Measurements from ENCODE around the gene MAP7. TPM values are rescaled to one million over a fixed set of nuclear protein-coding genes. Genes with fewer than 3 reads are reported as not detected.
"Not testable (repeated sequence)": the region's sequence is repeated elsewhere in the genome, so short reads cannot be mapped to it uniquely, and the experiment has no call there.

MAP7 gene
- total RNA-seq, 1 donor from 2014 or later = 1.3 TPM

- no peaks in the 10 kb centered on the region for H3K27me3 Mint-ChIP-seq (ENCODE audit: low read depth)
- TF ChIP-seq, protein P1, sequence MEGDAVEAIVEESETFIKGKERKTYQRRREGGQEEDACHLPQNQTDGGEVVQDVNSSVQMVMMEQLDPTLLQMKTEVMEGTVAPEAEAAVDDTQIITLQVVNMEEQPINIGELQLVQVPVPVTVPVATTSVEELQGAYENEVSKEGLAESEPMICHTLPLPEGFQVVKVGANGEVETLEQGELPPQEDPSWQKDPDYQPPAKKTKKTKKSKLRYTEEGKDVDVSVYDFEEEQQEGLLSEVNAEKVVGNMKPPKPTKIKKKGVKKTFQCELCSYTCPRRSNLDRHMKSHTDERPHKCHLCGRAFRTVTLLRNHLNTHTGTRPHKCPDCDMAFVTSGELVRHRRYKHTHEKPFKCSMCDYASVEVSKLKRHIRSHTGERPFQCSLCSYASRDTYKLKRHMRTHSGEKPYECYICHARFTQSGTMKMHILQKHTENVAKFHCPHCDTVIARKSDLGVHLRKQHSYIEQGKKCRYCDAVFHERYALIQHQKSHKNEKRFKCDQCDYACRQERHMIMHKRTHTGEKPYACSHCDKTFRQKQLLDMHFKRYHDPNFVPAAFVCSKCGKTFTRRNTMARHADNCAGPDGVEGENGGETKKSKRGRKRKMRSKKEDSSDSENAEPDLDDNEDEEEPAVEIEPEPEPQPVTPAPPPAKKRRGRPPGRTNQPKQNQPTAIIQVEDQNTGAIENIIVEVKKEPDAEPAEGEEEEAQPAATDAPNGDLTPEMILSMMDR (conservative IDR thresholded peaks at IDR 0.05) = no peak
- H3K36me3 Mint-ChIP-seq (ENCODE audit: low read depth) = no peaks in the 10 kb centered on the region
- peaks cover 9% of the 10 kb centered on the region for H3K4me1 Mint-ChIP-seq
- H3K4me3 Mint-ChIP-seq = no peak overlapping the region
- H3K9me3 Mint-ChIP-seq = no peaks in the 10 kb centered on the region
- H3K27ac Mint-ChIP-seq (ENCODE audit: unreplicated experiment) = no peak overlapping the region
- DNase-seq (ENCODE audit: low read depth, low spot score) = no peak
Observed at GRCh38 chr6:136500414-136500813, 49.8 kb downstream of the MAP7 start.

GRCh38 chr6:136499370-136499769, 50.9 kb downstream of the MAP7 start:
- H3K4me3 Mint-ChIP-seq = no peak overlapping the region
- no peaks in the 10 kb centered on the region for H3K36me3 Mint-ChIP-seq (ENCODE audit: low read depth)
- DNase-seq (ENCODE audit: low read depth, low spot score) = no peak
- H3K9me3 Mint-ChIP-seq = no peaks in the 10 kb centered on the region
- no peaks in the 10 kb centered on the region for H3K27me3 Mint-ChIP-seq (ENCODE audit: low read depth)
- no peak overlapping the region for H3K27ac Mint-ChIP-seq (ENCODE audit: unreplicated experiment)
- TF ChIP-seq, protein P1 (conservative IDR thresholded peaks at IDR 0.05) = no peak
- peaks cover 9% of the 10 kb centered on the region for H3K4me1 Mint-ChIP-seq

- DNase-seq (ENCODE audit: low read depth, low spot score); H3K27ac Mint-ChIP-seq (ENCODE audit: unreplicated experiment); H3K4me3 Mint-ChIP-seq; H3K27me3 Mint-ChIP-seq (ENCODE audit: low read depth); H3K9me3 Mint-ChIP-seq; H3K4me1 Mint-ChIP-seq; H3K36me3 Mint-ChIP-seq (ENCODE audit: low read depth): not testable (repeated sequence)
Observed at GRCh38 chr6:136496449-136496848, 53.8 kb downstream of the MAP7 start.

DNA sequence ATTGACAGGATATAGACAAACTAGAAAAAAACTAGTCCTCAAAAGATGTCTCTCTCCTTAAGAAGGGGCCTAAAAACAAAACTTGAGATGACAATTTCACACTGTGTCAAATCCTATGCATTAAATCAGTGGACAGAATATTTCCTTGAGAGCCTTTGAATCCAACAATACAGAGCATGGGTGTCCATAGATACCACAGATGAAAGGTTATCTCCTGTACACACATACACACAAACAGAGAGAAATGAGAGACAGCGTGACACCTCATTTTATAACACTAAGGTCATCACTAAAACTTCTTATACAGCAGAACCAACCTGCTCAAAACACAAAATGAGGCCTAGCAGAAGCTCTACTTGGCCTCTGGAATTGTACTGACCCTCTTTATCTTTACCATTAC, 55.5 kb downstream of the MAP7 start:
- DNase-seq (ENCODE audit: low read depth, low spot score) = no peak
- Mint-ChIP-seq H3K9me3 (no peaks in the 10 kb centered on the region), H3K27me3 (ENCODE audit: low read depth) (peaks cover 6% of the 10 kb centered on the region), H3K36me3 (ENCODE audit: low read depth) (no peaks in the 10 kb centered on the region), H3K27ac (ENCODE audit: unreplicated experiment) (no peak overlapping the region), H3K4me3 (no peak overlapping the region), H3K4me1 (no peaks in the 10 kb centered on the region)
- TF ChIP-seq, protein P1 (conservative IDR thresholded peaks at IDR 0.05) = no peak

DNA sequence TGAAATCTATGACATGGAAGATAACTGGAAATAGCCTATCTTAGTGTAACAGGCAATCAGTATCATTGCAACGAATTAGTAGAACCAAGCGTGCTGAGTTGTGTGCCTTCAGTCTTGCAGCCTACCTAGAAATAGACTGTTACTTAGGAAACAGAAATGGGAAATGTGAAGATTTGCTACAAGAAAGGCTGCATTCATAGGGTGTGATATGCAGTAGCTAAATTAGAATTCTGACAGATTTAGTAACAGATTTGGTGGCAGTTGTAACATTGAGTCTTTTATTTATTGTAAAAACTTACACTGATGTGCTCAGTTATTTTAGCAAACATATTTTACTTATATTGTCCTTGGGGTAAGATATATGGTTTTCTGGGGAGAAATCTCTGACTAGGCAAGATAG, 56.2 kb downstream of the MAP7 start:
- Mint-ChIP-seq H3K27me3 (ENCODE audit: low read depth) (peaks cover 6% of the 10 kb centered on the region), H3K4me1 (no peaks in the 10 kb centered on the region), H3K27ac (ENCODE audit: unreplicated experiment) (no peak overlapping the region), H3K4me3 (no peak overlapping the region), H3K9me3 (no peaks in the 10 kb centered on the region), H3K36me3 (ENCODE audit: low read depth) (no peaks in the 10 kb centered on the region)
- no peak for DNase-seq (ENCODE audit: low read depth, low spot score)
- TF ChIP-seq, protein P1 (conservative IDR thresholded peaks at IDR 0.05) = no peak

DNA sequence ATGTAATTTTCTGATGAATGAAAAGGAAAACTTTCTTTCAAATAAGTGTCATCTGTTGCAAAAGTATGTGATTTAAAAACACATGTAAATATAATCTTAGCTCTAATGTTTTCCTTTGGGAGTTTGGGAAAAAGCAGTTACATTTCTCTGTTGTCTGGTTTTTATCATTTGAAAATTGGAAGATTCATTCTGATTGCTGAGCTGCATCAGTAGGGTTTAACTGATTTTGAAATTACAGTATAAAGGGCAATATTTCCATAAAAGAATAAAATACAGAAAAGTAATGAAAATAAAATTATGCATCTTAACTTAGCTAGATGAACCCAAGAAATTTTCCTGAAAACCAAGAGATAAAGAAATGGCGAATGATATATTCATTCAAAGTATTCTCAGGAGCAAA, 57.8 kb downstream of the MAP7 start:
- H3K27ac Mint-ChIP-seq (ENCODE audit: unreplicated experiment) = no peak overlapping the region
- DNase-seq (ENCODE audit: low read depth, low spot score) = no peak
- no peaks in the 10 kb centered on the region for H3K9me3 Mint-ChIP-seq
- H3K4me1 Mint-ChIP-seq = no peaks in the 10 kb centered on the region
- TF ChIP-seq, protein P1 (conservative IDR thresholded peaks at IDR 0.05) = no peak
- no peaks in the 10 kb centered on the region for H3K36me3 Mint-ChIP-seq (ENCODE audit: low read depth)
- no peak overlapping the region for H3K4me3 Mint-ChIP-seq
- H3K27me3 Mint-ChIP-seq (ENCODE audit: low read depth) = peaks cover 6% of the 10 kb centered on the region
